Erythroblast (primary cell): ENCODE measurements around the gene PHF20.

Source experiments
- GATA1 ChIP-seq: IDR thresholded peaks from 2 replicates; pipeline ENCODE4 v1.6.1; 2011; ENCODE audit warnings: low read depth, mild to moderate bottlenecking, control low read depth, low read length, moderate library complexity
- POLR2A ChIP-seq: IDR thresholded peaks from 2 replicates; pipeline ENCODE4 v1.6.1; 2011; ENCODE audit warnings: mild to moderate bottlenecking, low read length

DNA sequence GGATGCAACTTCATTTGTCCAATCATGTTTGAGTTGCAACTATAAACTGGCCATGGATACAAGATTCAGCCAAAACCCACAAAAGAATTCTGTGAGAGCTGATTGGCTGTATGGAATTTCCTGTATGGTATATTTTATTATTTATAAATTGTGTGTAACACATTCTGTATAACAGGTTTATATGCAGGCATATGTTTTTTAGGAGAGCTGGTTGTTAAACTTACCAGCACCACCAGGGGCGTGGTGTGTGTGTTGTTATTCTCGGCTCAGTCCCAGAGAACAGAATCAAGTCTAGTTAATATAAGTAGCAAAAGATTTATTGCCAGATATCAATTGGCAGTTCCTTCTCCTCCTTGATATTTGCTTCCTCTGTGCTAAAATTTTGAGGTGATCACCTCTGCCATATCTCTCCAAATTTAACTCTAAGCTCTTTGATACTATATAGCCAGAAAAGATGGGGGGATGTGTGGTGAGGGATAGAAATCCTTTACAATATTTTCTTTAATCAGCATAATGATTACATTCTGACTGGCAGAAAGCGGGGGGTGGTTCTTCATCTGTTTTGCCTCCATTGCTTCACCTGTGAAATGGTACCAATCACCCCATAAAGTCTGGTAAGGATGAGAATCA is 219.4 kb downstream of the PHF20 start:
- no peak for TF ChIP-seq POLR2A
- TF ChIP-seq GATA1: no peak
